Stomach smooth muscle (tissue), 2 donors: Measurements from ENCODE around the gene PRKAR1B.

Source experiments
- H3K27ac ChIP-seq: one replicate; pipeline ENCODE4 v1.7.0; 2013; ENCODE audit warnings: mild to moderate bottlenecking, low read length, inconsistent platforms
- H3K27me3 ChIP-seq, 2 donors: one replicate each; pipeline ENCODE4 v1.7.0; 2013; ENCODE audit warnings: low read length in 2 of 2; ENCODE audit not compliant: insufficient read depth in 2 of 2, control insufficient read depth in 1 of 2
- H3K36me3 ChIP-seq, 2 donors: one replicate each; pipeline ENCODE4 v1.7.0; 2013; ENCODE audit warnings: low read length in 2 of 2; ENCODE audit not compliant: control insufficient read depth in 2 of 2, insufficient read depth in 2 of 2
- H3K4me1 ChIP-seq: one replicate; pipeline ENCODE4 v1.7.0; 2013; ENCODE audit warnings: low read length; ENCODE audit not compliant: control insufficient read depth, insufficient read depth
- H3K4me3 ChIP-seq, 2 donors: one replicate each; pipeline ENCODE4 v1.7.0; 2013; ENCODE audit warnings: low read length in 2 of 2
- H3K9ac ChIP-seq, 2 donors: one replicate each; pipeline ENCODE4 v1.7.0; 2013; ENCODE audit warnings: low read length in 2 of 2, mild to moderate bottlenecking in 1 of 2
- H3K9me3 ChIP-seq, 2 donors: one replicate each; pipeline ENCODE4 v1.7.0; 2013; ENCODE audit warnings: low read length in 2 of 2; ENCODE audit not compliant: control insufficient read depth in 2 of 2
- donor health status: healthy.
- donor health status: Pancreatic carcinoma.

PRKAR1B gene

GRCh38 chr7:593324-594115 lies 133.6 kb downstream of the PRKAR1B start:
- Histone ChIP-seq H3K36me3 (no peaks in the 10 kb centered on the region), H3K4me1 (peaks cover 15% of the 10 kb centered on the region), H3K27me3 (no peaks in the 10 kb centered on the region), H3K9me3 (no peaks in the 10 kb centered on the region), H3K27ac (no peak overlapping the region), H3K9ac (no peak overlapping the region), H3K4me3 (no peak overlapping the region)

GRCh38 chr7:591856-592628 lies 135.0 kb downstream of the PRKAR1B start:
- H3K27me3 ChIP-seq: no peaks in the 10 kb centered on the region
- H3K4me1 ChIP-seq: peaks cover 18% of the 10 kb centered on the region
- no peaks in the 10 kb centered on the region for H3K36me3 ChIP-seq
- H3K4me3 ChIP-seq: no peak overlapping the region
- no peak overlapping the region for H3K27ac ChIP-seq
- H3K9ac ChIP-seq: no peak overlapping the region
- H3K9me3 ChIP-seq: no peaks in the 10 kb centered on the region

- no peak overlapping the region for H3K27ac ChIP-seq
- no peak overlapping the region for H3K9ac ChIP-seq
- peaks cover 0 to 6% of the 10 kb centered on the region in 2 donors for H3K9me3 ChIP-seq
- H3K4me1 ChIP-seq: peaks cover 18% of the 10 kb centered on the region
- H3K36me3 ChIP-seq: no peaks in the 10 kb centered on the region
- no peaks in the 10 kb centered on the region for H3K27me3 ChIP-seq
- H3K4me3 ChIP-seq: peak overlapping the region in 1 of 2 donors; percentile 35
These were observed 136.1 kb downstream of the PRKAR1B start for GRCh38 chr7:590731-591551.

GRCh38 chr7:589781-590575 lies 137.1 kb downstream of the PRKAR1B start:
- Histone ChIP-seq H3K9ac (no peak overlapping the region), H3K4me3 (no peak overlapping the region), H3K9me3 (peaks cover 0 to 6% of the 10 kb centered on the region in 2 donors), H3K27me3 (no peaks in the 10 kb centered on the region), H3K27ac (no peak overlapping the region), H3K4me1 (peaks cover 18% of the 10 kb centered on the region), H3K36me3 (no peaks in the 10 kb centered on the region)

DNA sequence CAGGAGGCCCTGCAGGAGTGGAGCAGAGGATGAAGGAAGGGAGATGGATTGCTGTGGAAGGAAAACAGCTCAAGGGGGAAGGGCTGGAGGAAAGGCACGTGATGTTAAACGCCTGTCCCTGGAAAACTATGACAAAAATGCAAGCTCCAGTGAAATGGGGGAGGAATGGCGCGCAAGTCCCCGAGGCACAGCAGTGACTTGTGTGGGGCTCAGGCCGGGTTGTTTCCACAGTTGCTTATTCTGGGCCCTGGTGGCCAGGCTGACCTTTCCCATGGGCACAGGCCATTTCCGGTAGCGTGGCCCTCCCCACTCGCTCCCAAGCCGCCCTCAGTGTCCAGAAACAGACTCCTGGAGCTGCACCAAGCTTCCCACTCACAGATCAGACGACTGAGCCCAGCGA lies 139.3 kb downstream of the PRKAR1B start:
- H3K4me3 ChIP-seq: no peak overlapping the region
- H3K9ac ChIP-seq: no peak overlapping the region
- H3K27ac ChIP-seq: no peak overlapping the region
- H3K27me3 ChIP-seq: no peaks in the 10 kb centered on the region
- peaks cover 0 to 2% of the 10 kb centered on the region in 2 donors for H3K36me3 ChIP-seq
- H3K9me3 ChIP-seq: peaks cover 0 to 6% of the 10 kb centered on the region in 2 donors
- H3K4me1 ChIP-seq: peaks cover 16% of the 10 kb centered on the region

DNA sequence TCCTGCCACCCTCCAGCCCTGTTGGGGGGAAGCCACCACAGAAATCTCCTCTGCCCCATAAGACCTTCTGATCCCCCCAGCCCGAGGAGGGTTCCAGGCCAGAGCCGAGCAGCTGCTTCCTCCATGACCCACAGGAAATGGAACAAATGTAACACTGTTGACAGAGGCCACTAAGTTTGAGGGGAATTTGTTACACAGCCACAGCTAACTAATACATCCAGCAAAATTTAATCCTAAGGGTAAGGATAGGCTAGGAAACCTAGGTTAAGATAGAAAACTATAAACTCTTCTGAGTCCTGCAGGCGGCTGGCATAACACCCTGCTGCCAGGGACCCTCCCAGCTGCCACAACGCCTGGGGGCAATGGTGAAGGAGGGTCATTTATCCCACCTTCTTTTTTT lies 140.6 kb downstream of the PRKAR1B start:
- Histone ChIP-seq H3K27me3 (no peaks in the 10 kb centered on the region), H3K4me3 (no peak overlapping the region), H3K4me1 (peaks cover 16% of the 10 kb centered on the region), H3K9me3 (peaks cover 0 to 6% of the 10 kb centered on the region in 2 donors), H3K36me3 (peaks cover 0 to 2% of the 10 kb centered on the region in 2 donors), H3K27ac (no peak overlapping the region), H3K9ac (no peak overlapping the region)

GRCh38 chr7:585873-586272 lies 141.2 kb downstream of the PRKAR1B start:
- Histone ChIP-seq H3K36me3 (peaks cover 0 to 2% of the 10 kb centered on the region in 2 donors), H3K9ac (no peak overlapping the region), H3K27ac (no peak overlapping the region)

GRCh38 chr7:585229-585711 lies 141.8 kb downstream of the PRKAR1B start:
- Histone ChIP-seq H3K9ac (no peak overlapping the region), H3K4me3 (no peak overlapping the region), H3K4me1 (peaks cover 7% of the 10 kb centered on the region), H3K27ac (no peak overlapping the region), H3K36me3 (peaks cover 0 to 2% of the 10 kb centered on the region in 2 donors), H3K9me3 (peaks cover 0 to 6% of the 10 kb centered on the region in 2 donors), H3K27me3 (no peaks in the 10 kb centered on the region)

More at GRCh38 chr7:585873-586272, 141.2 kb downstream of the PRKAR1B start:
- Histone ChIP-seq H3K9me3 (peaks cover 0 to 6% of the 10 kb centered on the region in 2 donors), H3K4me3 (no peak overlapping the region), H3K27me3 (no peaks in the 10 kb centered on the region), H3K4me1 (peaks cover 10% of the 10 kb centered on the region)

DNA sequence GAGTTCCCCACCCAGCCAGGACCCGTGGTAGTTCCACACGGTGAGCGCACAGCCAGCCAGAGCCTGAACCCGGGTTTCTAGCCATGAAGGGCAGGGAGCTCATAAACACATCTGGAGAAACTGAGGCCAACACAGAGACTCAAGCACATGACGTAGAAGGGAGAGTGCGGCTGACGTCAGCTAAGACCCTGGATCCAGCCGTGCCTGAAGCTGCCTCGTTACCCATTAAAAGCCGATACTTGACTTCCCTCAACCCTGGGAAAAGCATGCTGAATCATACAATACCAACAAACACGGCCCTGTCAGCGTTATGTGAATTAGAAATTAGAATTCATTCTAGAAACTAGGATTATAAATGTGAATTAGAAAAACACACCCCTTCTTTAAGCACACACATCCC lies 142.3 kb downstream of the PRKAR1B start:
- peaks cover 0 to 6% of the 10 kb centered on the region in 2 donors for H3K9me3 ChIP-seq
- no peak overlapping the region for H3K27ac ChIP-seq
- H3K27me3 ChIP-seq: no peaks in the 10 kb centered on the region
- H3K4me3 ChIP-seq: no peak overlapping the region
- peaks cover 0 to 2% of the 10 kb centered on the region in 2 donors for H3K36me3 ChIP-seq
- peaks cover 3% of the 10 kb centered on the region for H3K4me1 ChIP-seq
- no peak overlapping the region for H3K9ac ChIP-seq

DNA sequence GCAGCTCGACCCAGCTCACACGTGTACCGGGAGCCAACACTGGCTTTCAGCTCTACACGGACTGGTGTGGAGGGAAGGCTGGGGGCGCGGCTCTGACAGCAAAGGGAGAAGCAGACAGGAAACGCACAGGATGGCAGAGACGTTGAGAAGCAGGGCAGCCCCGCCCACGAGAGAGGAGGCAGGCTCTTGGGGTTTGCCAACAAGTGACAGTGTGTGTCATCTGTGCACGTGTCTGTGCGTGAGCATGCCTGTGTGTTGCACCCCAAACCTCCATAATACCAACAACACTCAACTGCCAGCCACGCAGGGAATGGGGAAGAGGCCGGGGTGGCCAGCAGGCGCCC lies 143.0 kb downstream of the PRKAR1B start:
- Histone ChIP-seq H3K36me3 (peaks cover 0 to 2% of the 10 kb centered on the region in 2 donors), H3K27ac (no peak overlapping the region), H3K27me3 (no peaks in the 10 kb centered on the region), H3K9ac (no peak overlapping the region), H3K9me3 (peaks cover 0 to 6% of the 10 kb centered on the region in 2 donors), H3K4me3 (no peak overlapping the region), H3K4me1 (peaks cover 3% of the 10 kb centered on the region)
